ENCODE results near the gene FAM25A.
"Not testable (repeated sequence)": the region's sequence is repeated elsewhere in the genome, so short reads cannot be mapped to it uniquely, and the experiment has no call there.

FAM25A gene

GRCh38 chr10:87043579-87043978 is 23.5 kb downstream of the FAM25A start:
- not testable (repeated sequence) for H3K4me2 ChIP-seq (ENCODE audit: low read length)

GRCh38 chr10:87045434-87045938 is 25.4 kb downstream of the FAM25A start:
- H3K36me3 ChIP-seq (ENCODE audit: insufficient read depth, low read length): peaks cover 34% of the 10 kb centered on the region

More at GRCh38 chr10:87043579-87043978, 23.5 kb downstream of the FAM25A start:
- peaks cover 18% of the 10 kb centered on the region for H3K36me3 ChIP-seq (ENCODE audit: insufficient read depth, low read length)
- H3K27me3 ChIP-seq (ENCODE audit: control insufficient read depth, insufficient read depth, low read length); H3K4me3 ChIP-seq (ENCODE audit: low read length); H3K4me1 ChIP-seq (ENCODE audit: control insufficient read depth, insufficient read depth, low read length); H3K9me3 ChIP-seq (replicated peaks; ENCODE audit: low read length); H3K9ac ChIP-seq (ENCODE audit: low read depth, low read length): not testable (repeated sequence)

DNA sequence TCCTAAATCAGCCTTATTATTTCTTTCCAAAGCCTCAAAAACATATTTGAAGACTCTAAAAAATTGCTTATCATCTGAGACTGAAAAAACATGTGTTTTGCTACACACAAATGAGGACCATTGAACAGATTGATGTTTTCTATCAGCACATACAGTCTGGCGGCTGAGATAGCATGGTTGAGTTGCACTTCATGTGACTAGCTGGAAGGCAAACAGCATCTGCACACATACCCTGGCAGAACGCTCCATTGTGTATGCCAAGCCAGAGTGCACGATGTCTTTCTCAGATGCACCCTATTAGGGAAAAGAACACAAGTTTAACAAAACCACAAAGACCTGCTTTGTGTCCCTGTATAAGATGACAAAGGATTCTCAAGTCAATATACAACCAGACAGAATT is 33.0 kb downstream of the FAM25A start:
- Histone ChIP-seq H3K27me3 (ENCODE audit: control insufficient read depth, insufficient read depth, low read length) (no peaks in the 10 kb centered on the region), H3K36me3 (ENCODE audit: insufficient read depth, low read length) (peaks cover 77% of the 10 kb centered on the region), H3K4me3 (ENCODE audit: low read length) (no peak overlapping the region), H3K4me1 (ENCODE audit: control insufficient read depth, insufficient read depth, low read length) (peaks cover 13% of the 10 kb centered on the region), H3K4me2 (ENCODE audit: low read length) (no peak overlapping the region), H3K9me3 (replicated peaks; ENCODE audit: low read length) (no peaks in the 10 kb centered on the region), H3K9ac (ENCODE audit: low read depth, low read length) (no peak overlapping the region)

More at GRCh38 chr10:87045434-87045938, 25.4 kb downstream of the FAM25A start:
- Histone ChIP-seq H3K9me3 (replicated peaks; ENCODE audit: low read length) (no peaks in the 10 kb centered on the region), H3K4me2 (ENCODE audit: low read length) (no peak overlapping the region), H3K9ac (ENCODE audit: low read depth, low read length) (no peak overlapping the region), H3K4me1 (ENCODE audit: control insufficient read depth, insufficient read depth, low read length) (no peaks in the 10 kb centered on the region), H3K4me3 (ENCODE audit: low read length) (no peak overlapping the region), H3K27me3 (ENCODE audit: control insufficient read depth, insufficient read depth, low read length) (no peaks in the 10 kb centered on the region)

GRCh38 chr10:87053577-87054181 is 33.6 kb downstream of the FAM25A start:
- Histone ChIP-seq H3K4me3 (ENCODE audit: low read length) (no peak overlapping the region), H3K9me3 (replicated peaks; ENCODE audit: low read length) (no peaks in the 10 kb centered on the region), H3K36me3 (ENCODE audit: insufficient read depth, low read length) (peaks cover 80% of the 10 kb centered on the region), H3K9ac (ENCODE audit: low read depth, low read length) (no peak overlapping the region), H3K4me1 (ENCODE audit: control insufficient read depth, insufficient read depth, low read length) (peaks cover 13% of the 10 kb centered on the region), H3K27me3 (ENCODE audit: control insufficient read depth, insufficient read depth, low read length) (no peaks in the 10 kb centered on the region), H3K4me2 (ENCODE audit: low read length) (no peak overlapping the region)

DNA sequence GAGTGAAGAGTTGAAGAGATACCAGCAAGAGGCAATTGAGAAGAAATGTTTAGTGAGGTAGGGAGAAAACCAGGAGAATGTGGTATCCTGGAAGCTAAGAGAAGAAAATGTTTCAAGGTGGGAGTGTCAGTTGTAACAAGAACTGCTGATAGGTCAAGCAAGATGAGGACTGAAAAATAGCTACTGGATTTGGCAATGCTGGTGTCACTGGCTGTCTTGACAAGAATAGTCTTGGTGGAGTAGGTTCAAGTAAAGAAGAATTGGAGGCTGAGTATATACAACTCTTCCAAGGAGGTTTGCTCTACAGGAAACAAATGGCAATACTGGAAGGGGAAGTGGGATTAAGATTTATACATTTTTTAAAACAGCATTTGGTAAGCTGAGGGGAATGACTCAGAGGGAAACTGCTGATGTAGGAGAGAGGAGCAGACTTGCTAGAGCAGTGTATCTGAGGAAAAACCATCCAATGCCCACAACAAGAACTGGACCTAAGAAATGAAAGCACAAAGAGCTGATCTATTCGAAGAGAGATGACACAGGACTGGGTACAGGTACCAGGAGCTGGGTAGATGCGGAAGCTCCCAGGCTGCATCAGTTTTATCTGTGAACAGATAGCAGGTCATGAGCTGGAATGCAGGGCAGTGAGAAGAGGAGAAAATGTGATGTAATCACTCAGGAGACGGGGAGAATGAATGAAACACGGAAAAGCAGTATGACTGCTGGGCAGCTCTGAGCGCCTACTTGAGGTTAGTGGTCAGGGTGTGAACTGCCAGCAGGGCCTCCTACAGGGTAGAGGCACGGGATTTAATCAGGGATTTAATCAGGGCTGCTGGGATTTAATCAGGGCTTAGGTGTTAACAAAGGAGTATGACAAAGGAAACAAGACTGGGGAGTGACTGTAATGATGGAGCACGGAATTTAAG is 34.5 kb downstream of the FAM25A start:
- Histone ChIP-seq H3K9ac (ENCODE audit: low read depth, low read length) (no peak overlapping the region), H3K4me2 (ENCODE audit: low read length) (no peak overlapping the region), H3K4me3 (ENCODE audit: low read length) (no peak overlapping the region), H3K36me3 (ENCODE audit: insufficient read depth, low read length) (peaks cover 83% of the 10 kb centered on the region), H3K4me1 (ENCODE audit: control insufficient read depth, insufficient read depth, low read length) (peaks cover 13% of the 10 kb centered on the region), H3K27me3 (ENCODE audit: control insufficient read depth, insufficient read depth, low read length) (no peaks in the 10 kb centered on the region), H3K9me3 (replicated peaks; ENCODE audit: low read length) (no peaks in the 10 kb centered on the region)

GRCh38 chr10:87058171-87058570 is 38.1 kb downstream of the FAM25A start:
- Histone ChIP-seq H3K27me3 (ENCODE audit: control insufficient read depth, insufficient read depth, low read length) (no peaks in the 10 kb centered on the region), H3K4me3 (ENCODE audit: low read length) (no peak overlapping the region), H3K36me3 (ENCODE audit: insufficient read depth, low read length) (peaks cover 76% of the 10 kb centered on the region), H3K4me2 (ENCODE audit: low read length) (no peak overlapping the region), H3K9me3 (replicated peaks; ENCODE audit: low read length) (no peaks in the 10 kb centered on the region), H3K4me1 (ENCODE audit: control insufficient read depth, insufficient read depth, low read length) (peaks cover 13% of the 10 kb centered on the region), H3K9ac (ENCODE audit: low read depth, low read length) (no peak overlapping the region)

DNA sequence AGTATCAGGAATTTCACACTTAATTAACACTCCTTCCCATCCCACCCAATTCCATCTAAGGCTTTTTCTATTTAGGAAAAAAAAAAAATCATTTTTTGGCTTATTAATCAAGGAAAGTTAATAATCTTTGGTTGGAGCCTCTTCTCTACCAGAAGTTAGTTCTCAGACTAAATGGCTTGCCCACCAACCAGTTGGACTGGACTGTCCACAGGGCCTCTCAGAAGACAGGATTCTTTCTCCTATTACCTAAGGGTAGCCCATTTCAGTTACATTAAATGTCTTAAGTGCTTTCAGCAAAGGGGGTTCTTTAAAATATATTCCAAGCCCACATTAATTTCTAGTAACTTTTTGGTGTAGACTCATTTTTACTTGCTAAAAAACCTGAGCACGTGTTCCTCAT is 39.3 kb downstream of the FAM25A start:
- peaks cover 11% of the 10 kb centered on the region for H3K4me1 ChIP-seq (ENCODE audit: control insufficient read depth, insufficient read depth, low read length)
- no peaks in the 10 kb centered on the region for H3K9me3 ChIP-seq (replicated peaks; ENCODE audit: low read length)
- H3K36me3 ChIP-seq (ENCODE audit: insufficient read depth, low read length): peaks cover 70% of the 10 kb centered on the region
- no peaks in the 10 kb centered on the region for H3K27me3 ChIP-seq (ENCODE audit: control insufficient read depth, insufficient read depth, low read length)
- H3K4me3 ChIP-seq (ENCODE audit: low read length): no peak overlapping the region
- no peak overlapping the region for H3K9ac ChIP-seq (ENCODE audit: low read depth, low read length)
- H3K4me2 ChIP-seq (ENCODE audit: low read length): no peak overlapping the region

- Histone ChIP-seq H3K9ac (ENCODE audit: low read depth, low read length) (no peak overlapping the region), H3K9me3 (replicated peaks; ENCODE audit: low read length) (no peaks in the 10 kb centered on the region), H3K36me3 (ENCODE audit: insufficient read depth, low read length) (peaks cover 66% of the 10 kb centered on the region), H3K27me3 (ENCODE audit: control insufficient read depth, insufficient read depth, low read length) (no peaks in the 10 kb centered on the region), H3K4me2 (ENCODE audit: low read length) (no peak overlapping the region), H3K4me3 (ENCODE audit: low read length) (no peak overlapping the region), H3K4me1 (ENCODE audit: control insufficient read depth, insufficient read depth, low read length) (peaks cover 1% of the 10 kb centered on the region)
Observed at GRCh38 chr10:87060280-87060928, 40.3 kb downstream of the FAM25A start.

DNA sequence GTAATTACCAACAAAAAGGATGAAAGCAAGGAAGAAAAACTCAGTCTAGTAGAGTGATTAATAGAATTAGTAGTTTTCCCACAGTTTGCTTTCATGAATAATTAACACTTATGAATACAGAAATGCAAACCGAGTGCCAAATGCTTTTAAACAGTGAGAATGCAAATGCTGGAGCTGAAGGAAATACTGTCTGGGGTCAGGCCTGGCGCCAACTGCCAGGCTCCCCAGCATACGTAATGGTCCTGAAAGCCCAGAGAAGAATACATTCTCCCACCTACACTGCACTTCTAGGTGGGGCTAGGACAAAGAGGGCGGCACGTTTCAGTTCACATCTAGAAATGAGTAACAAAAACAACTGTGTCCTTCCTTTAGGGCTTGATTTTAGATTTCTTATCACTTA is 44.6 kb downstream of the FAM25A start:
- no peaks in the 10 kb centered on the region for H3K4me1 ChIP-seq (ENCODE audit: control insufficient read depth, insufficient read depth, low read length)
- H3K9me3 ChIP-seq (replicated peaks; ENCODE audit: low read length): no peaks in the 10 kb centered on the region
- peaks cover 77% of the 10 kb centered on the region for H3K36me3 ChIP-seq (ENCODE audit: insufficient read depth, low read length)
- H3K9ac ChIP-seq (ENCODE audit: low read depth, low read length): no peak overlapping the region
- H3K4me3 ChIP-seq (ENCODE audit: low read length): no peak overlapping the region
- no peaks in the 10 kb centered on the region for H3K27me3 ChIP-seq (ENCODE audit: control insufficient read depth, insufficient read depth, low read length)
- no peak overlapping the region for H3K4me2 ChIP-seq (ENCODE audit: low read length)

DNA sequence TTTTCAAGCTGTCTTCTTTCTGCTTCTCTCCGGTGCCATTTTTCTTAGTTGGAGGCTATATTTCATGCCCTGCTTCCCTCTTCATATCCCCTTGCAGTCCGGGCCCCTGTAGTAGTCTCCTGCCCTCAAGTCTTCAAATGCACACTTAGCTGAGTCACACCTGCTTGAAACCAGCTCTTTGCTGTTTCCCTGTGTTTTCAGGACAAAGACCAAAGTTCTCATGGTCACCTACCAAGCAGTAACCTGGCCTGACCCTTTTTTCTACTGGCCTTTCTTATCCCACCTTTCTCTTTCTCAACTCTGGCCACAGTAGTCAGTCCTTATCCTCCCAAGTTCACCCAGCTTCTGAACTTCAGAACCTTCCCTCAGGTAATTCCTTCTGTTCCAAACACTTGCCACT is 46.1 kb downstream of the FAM25A start:
- no peak overlapping the region for H3K9ac ChIP-seq (ENCODE audit: low read depth, low read length)
- no peaks in the 10 kb centered on the region for H3K4me1 ChIP-seq (ENCODE audit: control insufficient read depth, insufficient read depth, low read length)
- H3K4me3 ChIP-seq (ENCODE audit: low read length): no peak overlapping the region
- H3K9me3 ChIP-seq (replicated peaks; ENCODE audit: low read length): no peaks in the 10 kb centered on the region
- H3K36me3 ChIP-seq (ENCODE audit: insufficient read depth, low read length): peaks cover 69% of the 10 kb centered on the region
- H3K27me3 ChIP-seq (ENCODE audit: control insufficient read depth, insufficient read depth, low read length): no peaks in the 10 kb centered on the region
- no peak overlapping the region for H3K4me2 ChIP-seq (ENCODE audit: low read length)

DNA sequence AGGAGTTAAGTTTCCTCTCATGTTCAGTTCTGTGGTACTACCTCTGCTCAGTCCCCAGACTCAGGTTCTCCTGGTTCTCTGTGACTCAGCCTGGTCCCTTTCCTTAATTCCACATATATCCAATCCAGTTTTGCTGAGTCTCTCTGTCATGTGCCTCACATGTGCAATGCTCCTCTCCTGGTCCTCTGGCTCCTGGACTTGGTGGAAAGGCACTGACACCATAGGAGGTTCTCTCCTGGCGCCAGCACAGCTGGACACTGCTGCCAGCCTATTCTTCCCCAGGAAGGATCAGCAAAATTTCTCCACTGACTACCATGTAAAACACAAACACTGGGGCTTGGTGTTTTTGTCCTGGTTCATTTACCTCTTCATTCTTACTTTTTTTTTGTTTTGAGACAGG is 46.8 kb downstream of the FAM25A start:
- Histone ChIP-seq H3K4me1 (ENCODE audit: control insufficient read depth, insufficient read depth, low read length) (no peaks in the 10 kb centered on the region), H3K9ac (ENCODE audit: low read depth, low read length) (no peak overlapping the region), H3K36me3 (ENCODE audit: insufficient read depth, low read length) (peaks cover 70% of the 10 kb centered on the region), H3K4me3 (ENCODE audit: low read length) (no peak overlapping the region), H3K4me2 (ENCODE audit: low read length) (no peak overlapping the region), H3K9me3 (replicated peaks; ENCODE audit: low read length) (no peaks in the 10 kb centered on the region), H3K27me3 (ENCODE audit: control insufficient read depth, insufficient read depth, low read length) (no peaks in the 10 kb centered on the region)
